Anterior cingulate cortex (tissue), 58 donors: Measurements from ENCODE around the gene C1orf141.
"Not testable (repeated sequence)": the region's sequence is repeated elsewhere in the genome, so short reads cannot be mapped to it uniquely, and the experiment has no call there.

ENCODE experiments used
- DNase-seq, 58 donors: peaks; one replicate each; lab custom pipeline; 2025; lab: John Stamatoyannopoulos, UW

The C1orf141 gene

DNA sequence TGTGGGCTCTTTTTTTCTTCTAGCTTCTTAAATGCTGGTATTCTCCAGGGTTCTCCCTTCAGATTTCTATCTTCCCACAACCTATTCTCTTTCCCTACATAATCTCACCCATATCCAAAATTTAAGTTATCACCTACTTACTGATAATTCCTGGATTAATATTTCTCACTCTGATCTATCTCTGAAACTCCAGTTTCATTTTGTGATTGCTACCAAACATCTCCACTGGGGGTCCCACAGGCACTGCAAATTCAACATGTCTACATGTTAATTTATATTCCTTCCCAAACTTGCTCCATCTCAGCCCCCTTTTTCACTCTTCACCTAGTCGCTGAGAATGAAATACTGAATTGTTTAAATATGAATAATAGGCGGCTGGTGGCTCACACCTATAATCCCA is 9.9 kb upstream of the C1orf141 start:
- DNase-seq, result no peak

DNA sequence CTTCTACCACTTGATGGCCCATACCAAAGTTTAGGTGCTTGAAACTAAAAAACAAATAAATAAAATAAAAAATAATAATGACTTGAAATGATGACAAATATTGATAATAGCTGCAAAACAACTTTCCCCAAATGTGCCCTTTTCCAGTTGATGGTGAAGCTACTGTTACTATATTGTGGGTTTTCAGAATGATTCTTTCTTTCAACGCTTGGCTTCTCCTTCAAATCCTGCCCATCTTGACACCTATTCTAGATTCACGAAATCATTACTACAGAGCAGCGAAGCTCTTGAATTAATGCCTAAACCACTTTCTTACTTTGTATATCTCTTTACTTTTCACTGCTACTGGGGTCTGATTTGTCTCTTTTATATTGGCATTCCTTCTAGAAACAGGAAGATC is 9.2 kb upstream of the C1orf141 start:
- DNase-seq, result no peak

- no peak for DNase-seq
Measured at GRCh38 chr1:67142931-67143330, 8.2 kb upstream of the C1orf141 start.

GRCh38 chr1:67141832-67142231 is 7.1 kb upstream of the C1orf141 start:
- not testable (repeated sequence) for DNase-seq

- no peak for DNase-seq
Measured at GRCh38 chr1:67140460-67140859, 5.7 kb upstream of the C1orf141 start.

- no peak for DNase-seq
Measured at GRCh38 chr1:67138813-67139499, 4.2 kb upstream of the C1orf141 start.

- DNase-seq, result no peak
Measured at GRCh38 chr1:67137307-67137753, 2.6 kb upstream of the C1orf141 start.

- DNase-seq, result no peak
Measured at GRCh38 chr1:67135354-67135753, 584 bp upstream of the C1orf141 start.

- DNase-seq, result no peak
Measured at GRCh38 chr1:67133177-67133576, 1.6 kb downstream of the C1orf141 start.

GRCh38 chr1:67130673-67131072 is 4.1 kb downstream of the C1orf141 start:
- DNase-seq, result no peak

DNA sequence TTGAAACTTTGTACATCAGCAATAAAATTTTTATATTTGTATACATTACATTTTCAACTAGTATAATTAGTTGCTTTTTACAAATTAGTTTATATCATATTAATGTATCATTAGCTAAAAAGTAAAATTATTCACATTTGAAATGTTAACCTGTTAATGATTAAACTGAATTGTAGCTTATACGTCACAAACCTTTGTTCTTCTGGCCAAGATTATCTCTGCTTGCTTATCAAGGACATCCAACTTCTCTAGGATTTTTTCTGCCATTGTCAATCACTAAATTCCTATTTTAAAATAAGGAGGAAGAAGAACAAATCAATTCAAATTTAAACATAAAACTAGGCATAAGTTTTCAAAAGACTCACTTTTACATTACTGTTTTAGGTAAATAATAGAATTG is 7.8 kb downstream of the C1orf141 start:
- no peak for DNase-seq

DNA sequence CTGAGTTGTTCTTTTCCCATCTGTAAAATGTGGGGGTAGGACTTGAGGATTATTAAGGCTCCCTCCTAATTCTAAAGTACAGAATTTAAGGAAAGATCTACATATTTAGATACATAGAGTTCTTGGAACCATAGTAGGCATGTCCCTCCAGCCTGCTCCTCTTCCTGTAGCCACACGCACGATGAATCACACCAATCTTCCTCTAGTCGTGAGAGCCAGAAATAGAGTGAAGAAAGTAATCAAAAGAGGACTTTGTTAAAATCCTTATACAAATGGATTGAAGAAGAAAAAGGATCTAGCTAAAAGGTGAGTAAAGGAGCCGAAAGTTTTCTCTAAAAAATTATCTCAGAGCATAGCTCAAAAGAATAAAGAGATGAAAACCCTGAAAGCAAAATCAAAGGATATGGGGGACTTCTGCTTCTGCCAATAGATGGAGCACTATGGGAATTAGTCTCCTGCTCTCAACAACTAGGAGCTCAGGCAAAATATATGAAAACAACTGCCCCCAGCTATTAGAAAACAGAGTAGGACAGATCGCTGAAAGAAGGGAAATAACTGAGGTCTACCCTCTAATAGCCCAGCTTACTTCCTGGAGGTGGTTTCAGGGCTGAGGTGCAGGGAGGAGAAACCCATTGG is 8.5 kb downstream of the C1orf141 start:
- peak in 1 of 58 donors; percentile 6 for DNase-seq

DNA sequence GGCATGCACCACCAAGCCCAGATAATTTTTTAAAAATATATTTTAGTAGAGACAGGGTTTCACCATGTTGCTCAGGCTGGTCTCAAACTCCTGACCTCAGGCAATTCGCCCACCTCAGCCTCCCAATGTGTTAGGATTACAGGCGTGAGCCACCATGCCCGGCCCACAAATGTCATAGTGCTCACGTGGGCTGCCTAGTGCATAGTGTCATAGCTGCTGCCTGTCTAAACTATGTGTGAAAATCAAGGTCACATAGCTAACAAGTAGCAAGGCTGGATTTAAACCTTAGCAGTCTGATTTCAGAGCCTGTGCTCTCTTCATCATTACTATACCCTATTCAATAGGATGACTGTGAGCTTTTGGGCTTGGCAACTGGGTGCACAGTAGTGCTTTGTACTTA is 10.3 kb downstream of the C1orf141 start:
- no peak for DNase-seq

- DNase-seq, result no peak
Measured at GRCh38 chr1:67120855-67121619, 13.7 kb downstream of the C1orf141 start.

- no peak for DNase-seq
Measured at GRCh38 chr1:67118646-67119045, 16.1 kb downstream of the C1orf141 start.

- DNase-seq, result no peak
Measured at GRCh38 chr1:67118191-67118590, 16.6 kb downstream of the C1orf141 start.

DNA sequence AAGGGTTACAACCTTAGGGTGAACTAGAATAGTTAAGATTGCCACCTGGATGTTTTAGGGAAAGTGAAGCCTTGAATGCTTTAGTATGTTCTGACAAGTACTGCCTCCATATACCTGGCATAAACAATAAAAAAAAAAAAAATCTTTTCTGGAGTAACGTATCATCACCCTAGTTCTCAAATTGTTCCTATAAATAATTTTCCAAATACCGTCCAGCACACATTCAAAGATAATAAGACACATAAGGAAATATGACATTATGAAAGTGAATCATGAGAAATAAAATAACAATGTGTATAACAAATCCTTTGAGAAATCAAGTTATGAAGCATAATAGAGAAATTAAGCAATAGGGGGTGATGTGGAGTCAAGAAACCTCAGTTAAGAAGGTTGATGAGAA is 20.6 kb downstream of the C1orf141 start:
- no peak for DNase-seq

DNA sequence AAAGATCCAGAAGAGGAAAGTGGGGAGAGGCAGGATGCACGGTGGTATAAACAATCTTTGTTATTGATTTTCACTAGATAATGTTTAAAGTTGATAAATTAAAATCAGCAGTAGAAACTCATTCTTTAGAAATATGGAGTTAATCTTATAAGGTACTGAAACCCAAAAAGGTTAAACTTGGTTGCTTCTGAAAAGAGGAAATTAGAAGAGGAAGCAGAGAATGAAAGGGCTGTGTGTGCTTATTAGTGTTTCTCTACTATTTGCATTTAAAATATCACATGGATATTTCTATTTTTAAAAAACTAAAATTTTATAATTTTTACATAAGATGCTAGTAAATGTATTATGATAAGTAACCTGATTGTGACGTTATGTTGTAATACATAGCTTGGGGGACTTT is 24.4 kb downstream of the C1orf141 start:
- DNase-seq, result no peak

GRCh38 chr1:67105508-67105907 is 29.3 kb downstream of the C1orf141 start:
- DNase-seq, result no peak

DNA sequence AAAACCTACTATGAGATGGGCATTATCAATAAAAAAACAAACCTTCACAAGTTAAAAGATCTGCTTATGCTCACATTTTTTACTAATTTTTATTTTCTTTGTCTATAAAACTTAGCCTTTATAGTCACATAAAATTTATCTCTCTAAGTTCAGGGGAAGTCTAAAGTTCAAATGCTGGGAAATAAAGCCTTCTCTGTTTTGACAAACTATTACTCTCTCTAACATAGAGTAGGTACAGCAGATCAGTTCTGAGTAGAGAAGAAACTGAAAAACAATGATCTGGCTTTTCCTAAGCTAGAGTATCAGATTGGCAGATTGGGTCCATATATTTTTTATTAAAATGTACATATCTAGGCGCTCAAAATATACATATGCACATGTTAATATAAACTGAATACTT is 31.2 kb downstream of the C1orf141 start:
- DNase-seq, result no peak

- DNase-seq, result no peak
Measured at GRCh38 chr1:67100833-67101232, 33.9 kb downstream of the C1orf141 start.

DNA sequence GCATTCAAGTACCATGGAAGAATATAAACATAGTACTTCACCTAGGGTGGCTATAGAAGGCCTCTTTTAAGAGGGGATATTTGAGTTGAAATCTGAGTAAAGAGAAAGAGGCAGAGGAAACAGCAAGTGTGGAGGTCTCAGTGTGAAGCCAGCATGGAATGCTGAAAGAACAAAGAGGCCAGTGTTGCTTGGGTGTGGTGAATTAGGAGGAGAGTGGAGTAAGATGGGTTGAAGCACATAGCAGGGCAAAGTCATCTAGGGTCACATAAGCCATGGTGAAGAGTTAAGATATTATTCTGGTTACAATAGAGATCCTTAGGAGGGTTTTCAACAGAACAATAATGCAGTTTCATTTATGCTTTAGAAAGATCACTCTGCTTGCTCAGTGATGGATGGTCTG is 37.5 kb downstream of the C1orf141 start:
- no peak for DNase-seq
